Frontal cortex (tissue), 4 donors: Measurements from ENCODE around the gene SLC28A2. TPM values are rescaled to one million over a fixed set of nuclear protein-coding genes. Genes with fewer than 3 reads are reported as not detected.

Experiments
- DNase-seq, 2 donors: peaks; one replicate each; pipeline ENCODE4 v3.0.0; 2012; ENCODE audit warnings: low spot score in 2 of 2
- FAIRE-seq: peaks from 2 replicates; lab custom pipeline; 2012; peaks lifted over from hg19 to GRCh38; lab: Jason Lieb, UNC
- total RNA-seq: library from RNA; depleted of rRNA; stranded (reverse); fragments of >200 nt; gene quantifications from one replicate; pipeline ENCODE4 v1.2.3, GENCODE V29; 2014
- donor health status: control.
- donor health status: control.
- donor health status: control.

SLC28A2 gene
- total RNA-seq, 1 donor from 2014 or later, result not detected

DNA sequence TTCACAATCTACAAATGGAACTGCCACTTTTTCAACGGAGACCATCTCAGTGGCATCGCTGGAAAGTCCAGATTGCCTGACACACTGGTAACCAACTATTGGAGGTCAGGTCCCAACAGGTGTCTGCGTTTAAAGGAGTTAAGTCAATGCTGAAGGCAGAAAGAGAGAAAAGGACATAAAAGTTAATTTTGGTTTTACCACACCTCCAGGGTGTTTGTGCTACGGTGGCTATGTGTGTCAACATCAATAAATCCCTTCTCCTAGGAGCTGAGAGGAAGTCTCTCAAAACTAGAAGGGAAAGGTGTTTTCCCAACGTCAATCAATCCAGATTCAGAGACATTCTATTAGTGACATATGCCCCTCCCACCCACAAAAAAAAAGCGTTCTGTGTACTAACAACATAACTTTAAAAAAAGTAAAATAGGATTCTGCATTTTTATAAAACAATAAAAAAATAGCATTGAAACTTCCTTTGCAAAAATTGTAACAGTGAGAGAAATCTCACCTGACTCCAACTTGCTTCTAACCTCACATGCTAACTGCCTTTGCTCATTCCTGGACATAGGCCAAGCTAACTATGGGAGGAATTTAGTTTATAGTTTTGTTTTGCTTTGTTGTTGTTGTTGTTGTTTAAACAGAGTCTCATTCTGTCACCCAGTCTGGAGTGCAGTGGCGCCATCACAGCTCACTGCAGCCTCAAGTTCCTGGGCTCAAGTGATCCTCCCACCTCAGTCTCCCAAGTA, 67.6 kb downstream of the SLC28A2 start:
- no peak for DNase-seq
- no peak for FAIRE-seq

DNA sequence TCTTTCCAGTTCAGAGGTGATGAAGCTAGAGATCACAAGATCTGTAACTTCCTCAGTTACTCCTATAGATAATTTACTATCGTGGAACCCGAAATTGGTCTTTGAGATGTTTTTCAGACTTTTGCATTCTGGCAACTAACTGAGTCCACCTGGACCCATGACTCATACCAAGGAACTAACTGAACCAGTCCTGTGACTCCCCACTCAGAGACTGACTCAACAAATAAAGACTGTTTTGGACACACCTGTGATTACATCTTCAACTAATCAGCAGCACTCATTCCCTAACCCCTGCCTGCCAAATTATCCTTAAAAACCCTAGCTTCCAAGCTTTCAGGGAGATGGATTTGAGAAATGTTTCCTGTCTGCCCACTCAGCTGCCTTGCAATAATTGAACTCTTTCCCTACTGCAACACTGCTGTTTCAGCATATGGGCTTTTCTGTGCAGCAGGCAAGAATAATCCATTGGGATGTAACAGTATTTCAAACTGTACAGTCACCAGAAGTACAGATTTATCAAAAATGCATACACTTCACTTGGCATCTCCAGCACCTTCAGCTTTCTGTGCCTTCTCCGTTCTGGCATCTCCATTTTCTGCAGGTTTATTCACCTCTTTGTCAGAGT, 68.7 kb downstream of the SLC28A2 start:
- DNase-seq (no peak), FAIRE-seq (no peak)

DNA sequence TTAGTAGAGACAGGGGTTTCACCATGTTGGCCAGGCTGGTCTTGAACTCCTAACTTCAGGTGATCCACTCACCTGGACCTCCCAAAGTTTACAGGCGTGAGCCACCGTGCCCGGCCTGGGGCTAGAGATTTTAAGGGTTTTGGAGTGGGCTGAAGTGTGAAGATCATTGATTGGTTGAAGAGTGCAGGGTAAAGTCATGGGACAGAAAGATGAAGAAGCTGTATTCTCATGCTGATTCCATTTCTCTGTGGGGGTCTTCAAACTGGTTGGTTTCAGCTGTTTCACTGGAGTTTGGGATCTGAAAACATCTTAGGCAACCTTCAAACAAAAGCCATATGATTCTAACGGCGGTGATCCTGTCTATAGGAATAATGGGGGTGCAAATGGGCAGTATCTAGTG, 74.2 kb downstream of the SLC28A2 start:
- no peak for DNase-seq
- FAIRE-seq, result no peak

DNA sequence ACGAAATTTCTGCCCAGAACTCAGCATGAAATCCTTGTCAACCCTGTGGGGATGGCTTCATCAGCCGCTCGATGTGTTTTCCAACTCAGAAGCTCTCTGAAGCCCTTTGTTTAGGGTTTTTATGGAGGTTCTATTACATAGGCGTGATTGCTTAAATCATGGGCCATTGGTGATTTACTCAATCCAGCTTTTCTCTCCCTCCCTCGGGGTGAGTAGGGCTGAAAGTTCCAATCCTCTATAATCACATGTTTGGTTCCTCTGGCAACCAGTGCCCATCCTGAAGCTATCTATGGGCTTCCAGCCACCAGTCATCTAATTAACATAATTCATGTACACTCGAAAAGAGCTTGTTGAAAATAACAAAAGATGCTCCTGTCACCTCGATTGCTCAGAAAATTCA, 74.7 kb downstream of the SLC28A2 start:
- FAIRE-seq (no peak), DNase-seq (no peak)

Other genes with a start within 250 kb of the SLC28A2 start
- 4.5 TPM for gene SORD, start 229.0 kb upstream of the SLC28A2 start, total RNA-seq
- not detected for gene DUOX2, start 138.1 kb upstream of the SLC28A2 start, total RNA-seq
- not detected for gene DUOXA2, start 137.9 kb upstream of the SLC28A2 start, total RNA-seq
- not detected for gene DUOXA1, start 122.4 kb upstream of the SLC28A2 start, total RNA-seq
- not detected for gene DUOX1, start 122.2 kb upstream of the SLC28A2 start, total RNA-seq
- gene SHF, start 64.3 kb upstream of the SLC28A2 start, total RNA-seq, result 49.3 TPM
- 91.3 TPM for gene GATM, start 126.3 kb downstream of the SLC28A2 start, total RNA-seq